Ascending aorta (tissue), 2 donors: ENCODE measurements around the gene ACKR4. TPM values are rescaled to one million over a fixed set of nuclear protein-coding genes. Genes with fewer than 3 reads are reported as not detected.

ENCODE experiments used
- DNase-seq, 2 donors: peaks; one replicate each; pipeline ENCODE4 v3.0.0-alpha.2; 2019; ENCODE audit warnings: low spot score in 2 of 2
- H3K27ac ChIP-seq, 2 donors: fragments of 200-600 bp; sonication (generic); one replicate each; pipeline ENCODE4 v1.5.1; 2016 to 2017; ENCODE audit warnings: mild to moderate bottlenecking in 1 of 2
- H3K27me3 ChIP-seq: fragments of 200-600 bp; sonication (generic); one replicate; pipeline ENCODE4 v1.5.1; 2017
- H3K36me3 ChIP-seq, 2 donors: fragments of 200-600 bp; sonication (generic); one replicate each; pipeline ENCODE4 v1.5.1; 2016
- H3K4me1 ChIP-seq, 2 donors: fragments of 200-600 bp; sonication (generic); one replicate each; pipeline ENCODE4 v1.5.1; 2016 to 2017; ENCODE audit warnings: mild to moderate bottlenecking in 1 of 2
- H3K4me3 ChIP-seq, 2 donors: fragments of 200-600 bp; sonication (generic); one replicate each; pipeline ENCODE4 v1.5.1; 2016 to 2017; ENCODE audit warnings: mild to moderate bottlenecking in 1 of 2
- H3K9me3 ChIP-seq, 2 donors: fragments of 200-600 bp; sonication (generic); one replicate each; pipeline ENCODE4 v1.5.1; 2016
- CTCF ChIP-seq, 3 experiments: fragments of 200-600 bp in 2 of 3; fragments of 450-650 bp in 1 of 3; sonication (generic) in 2 of 3; IDR thresholded peaks; one replicate each; pipeline ENCODE4 v1.5.1; 2016 to 2019; ENCODE audit warnings: antibody characterized with exemption in 3 of 3, mild to moderate bottlenecking in 1 of 3, moderate library complexity in 1 of 3
- intact Hi-C: fragments of 100-400 bp; cut with DNase I; formaldehyde crosslinking; loops from one replicate; pipeline ENCODE4 v1.15.1; 2023
- total RNA-seq: library from RNA; depleted of rRNA; stranded (reverse); fragments of >200 nt; gene quantifications from one replicate; pipeline ENCODE4 v1.1.0, GENCODE V29; 2016

ACKR4 gene
- total RNA-seq, 1 donor from 2014 or later: 12.8 TPM

- intact Hi-C loops: loop anchor here (1.0 kb wide), 1 partner anchor 106 kb away; no protein-coding TSS in a partner anchor
- H3K9me3 ChIP-seq: no peaks in the 10 kb centered on the region
- DNase-seq: no peak
- peaks cover 0 to 2% of the 10 kb centered on the region in 2 donors for H3K4me1 ChIP-seq
- no peaks in the 10 kb centered on the region for H3K27me3 ChIP-seq
- no peak for TF ChIP-seq CTCF (IDR thresholded peaks at IDR 0.05)
- no peak overlapping the region for H3K27ac ChIP-seq
- H3K4me3 ChIP-seq: no peak overlapping the region
- peaks cover 0 to 22% of the 10 kb centered on the region in 2 donors for H3K36me3 ChIP-seq
Measured at GRCh38 chr3:132642539-132642847, 45.4 kb downstream of the ACKR4 start.

GRCh38 chr3:132643366-132643765 is 46.3 kb downstream of the ACKR4 start:
- TF ChIP-seq CTCF (IDR thresholded peaks at IDR 0.05): no peak
- Histone ChIP-seq H3K9me3 (no peaks in the 10 kb centered on the region), H3K27me3 (no peaks in the 10 kb centered on the region), H3K36me3 (peaks cover 0 to 22% of the 10 kb centered on the region in 2 donors), H3K27ac (no peak overlapping the region), H3K4me1 (no peaks in the 10 kb centered on the region), H3K4me3 (no peak overlapping the region)
- no peak for DNase-seq
- intact Hi-C loops: no loop called here

- Histone ChIP-seq H3K27ac (no peak overlapping the region), H3K4me1 (no peaks in the 10 kb centered on the region), H3K9me3 (no peaks in the 10 kb centered on the region), H3K4me3 (no peak overlapping the region), H3K36me3 (peaks cover 0 to 12% of the 10 kb centered on the region in 2 donors), H3K27me3 (no peaks in the 10 kb centered on the region)
- intact Hi-C loops: no loop called here
- no peak for DNase-seq
- no peak for TF ChIP-seq CTCF (IDR thresholded peaks at IDR 0.05)
Measured at GRCh38 chr3:132645058-132645457, 48.0 kb downstream of the ACKR4 start.

DNA sequence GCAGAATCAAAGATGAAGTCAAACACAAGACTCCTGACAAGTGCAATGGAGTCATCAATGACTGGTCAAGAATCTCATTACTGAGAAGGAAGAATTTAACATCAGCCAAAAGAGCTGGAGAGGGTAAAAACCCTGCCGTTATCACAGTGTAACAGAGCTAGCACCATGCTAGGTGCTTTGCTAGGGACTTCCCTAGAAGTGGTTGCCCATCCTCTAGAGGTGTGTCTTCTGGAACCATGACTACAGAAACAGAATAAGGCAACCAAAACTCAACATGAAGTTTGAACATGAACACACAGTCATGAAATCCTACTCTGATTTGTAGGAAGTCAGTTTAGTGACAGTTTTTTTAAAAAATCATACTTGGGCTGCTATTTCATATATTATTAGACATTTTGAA is 53.1 kb downstream of the ACKR4 start:
- Histone ChIP-seq H3K27ac (no peak overlapping the region), H3K9me3 (no peaks in the 10 kb centered on the region), H3K4me1 (no peaks in the 10 kb centered on the region), H3K36me3 (no peaks in the 10 kb centered on the region), H3K27me3 (no peaks in the 10 kb centered on the region), H3K4me3 (no peak overlapping the region)
- intact Hi-C loops: no loop called here
- no peak for DNase-seq
- TF ChIP-seq CTCF (IDR thresholded peaks at IDR 0.05): no peak

Other genes starting within 250 kb of the ACKR4 start
- 29.4 TPM for gene DNAJC13, start 179.8 kb upstream of the ACKR4 start, total RNA-seq
- gene ACAD11, start 62.5 kb downstream of the ACKR4 start, total RNA-seq: 10.7 TPM
- 21.2 TPM for gene UBA5, start 63.1 kb downstream of the ACKR4 start, total RNA-seq
- gene NPHP3, start 125.1 kb downstream of the ACKR4 start, total RNA-seq: 11.9 TPM